GM20000 (cell line): Measurements from ENCODE around the gene AIF1L.

Source experiments
- DNase-seq: peaks from one replicate; pipeline ENCODE4 v3.0.0; 2012; ENCODE audit warnings: low spot score
- CTCF ChIP-seq: IDR thresholded peaks from 2 replicates; pipeline ENCODE4 v1.5.1; 2012; ENCODE audit warnings: mild to moderate bottlenecking, control low read depth; ENCODE audit errors: extremely low read depth, missing control alignments

AIF1L gene

DNA sequence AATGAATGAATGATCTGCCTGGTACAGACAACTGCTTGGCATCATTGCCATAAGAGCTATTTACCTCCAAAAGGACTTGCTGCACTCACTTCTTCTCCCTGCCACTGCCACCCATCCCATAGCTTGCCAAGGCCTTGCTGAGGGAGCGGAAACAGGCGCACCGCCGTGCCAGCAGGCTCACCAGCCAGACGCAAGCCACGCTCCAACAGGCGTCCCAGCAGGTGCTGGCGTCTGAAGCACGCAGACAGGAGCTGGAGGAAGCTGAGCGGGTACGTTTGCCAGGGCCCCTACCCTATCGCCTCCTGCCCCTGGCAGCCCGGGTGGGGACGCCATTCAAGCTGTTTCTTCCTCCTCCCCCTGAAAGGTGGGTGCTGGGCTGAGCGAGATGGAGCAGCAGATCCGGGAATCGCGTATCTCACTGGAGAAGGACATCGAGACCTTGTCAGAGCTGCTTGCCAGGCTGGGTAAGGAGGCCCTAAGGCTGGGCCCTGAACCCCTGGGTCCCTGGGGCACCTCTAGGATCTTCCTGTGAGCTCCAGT is 8.9 kb upstream of the AIF1L start:
- TF ChIP-seq CTCF: no peak
- no peak for DNase-seq

GRCh38 chr9:131090025-131090787 is 6.1 kb upstream of the AIF1L start:
- TF ChIP-seq CTCF: no peak
- no peak for DNase-seq

- DNase-seq: no peak
- no peak for TF ChIP-seq CTCF
Observed at GRCh38 chr9:131091352-131091992, 4.9 kb upstream of the AIF1L start.

- no peak for DNase-seq
- TF ChIP-seq CTCF: no peak
Observed at GRCh38 chr9:131092030-131092429, 4.3 kb upstream of the AIF1L start.

GRCh38 chr9:131092548-131093440 is 3.5 kb upstream of the AIF1L start:
- no peak for DNase-seq
- TF ChIP-seq CTCF: no peak

- no peak for TF ChIP-seq CTCF
- DNase-seq: no peak
Observed at GRCh38 chr9:131094015-131094414, 2.3 kb upstream of the AIF1L start.

GRCh38 chr9:131094622-131095021 is 1.7 kb upstream of the AIF1L start:
- TF ChIP-seq CTCF: no peak
- DNase-seq: no peak
